ENCODE data around the gene TRIM34.
"Not testable (repeated sequence)": the region's sequence is repeated elsewhere in the genome, so short reads cannot be mapped to it uniquely, and the experiment has no call there.

Gene TRIM34

DNA sequence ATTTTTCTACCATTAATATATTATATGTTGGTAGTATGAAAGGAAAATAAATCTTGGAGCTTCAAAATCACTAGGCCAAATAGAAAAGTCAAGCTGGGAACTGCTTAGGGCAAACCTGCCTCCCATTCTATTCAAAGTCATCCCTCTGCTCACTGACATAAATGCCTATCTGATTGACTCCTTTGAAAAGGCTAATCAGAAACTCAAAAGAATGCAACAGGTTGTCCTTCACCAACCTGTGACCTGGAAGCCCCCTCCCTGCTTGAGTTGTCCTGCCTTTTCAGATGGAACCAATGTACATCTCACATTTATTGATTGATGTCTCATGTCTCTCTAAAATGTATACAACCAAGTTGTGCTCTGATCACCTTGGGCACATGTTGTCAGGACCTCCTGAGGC, 3.2 kb upstream of the TRIM34 start:
- no peak for DNase-seq (ENCODE audit: low spot score)

- no peak for DNase-seq (ENCODE audit: low spot score)
These were observed 2.0 kb upstream of the TRIM34 start for GRCh38 chr11:5622802-5623201.

GRCh38 chr11:5625281-5625680, 480 bp downstream of the TRIM34 start:
- DNase-seq (ENCODE audit: low spot score) = no peak

- no peak for DNase-seq (ENCODE audit: low spot score)
These were observed 1.4 kb downstream of the TRIM34 start for GRCh38 chr11:5626196-5626595.

DNA sequence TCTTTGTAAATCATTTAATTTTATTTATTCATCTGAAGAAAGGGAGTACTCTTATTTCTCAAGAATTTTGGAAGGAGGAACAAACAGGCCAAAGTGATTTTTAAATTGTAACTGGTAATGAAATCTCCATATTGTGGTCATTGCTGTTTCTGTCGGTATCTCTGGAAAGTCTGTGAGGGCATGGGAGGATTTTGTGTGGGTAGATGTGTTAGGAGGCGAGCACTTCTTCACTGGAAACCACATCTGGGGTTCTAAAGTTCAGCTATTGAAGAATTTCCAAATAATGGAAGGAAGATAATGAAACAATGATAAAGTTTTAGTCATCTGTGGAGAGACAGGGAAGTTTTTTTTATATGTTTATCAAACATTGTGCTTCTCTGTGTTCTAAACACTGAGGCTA, 6.6 kb downstream of the TRIM34 start:
- no peak for DNase-seq (ENCODE audit: low spot score)

DNA sequence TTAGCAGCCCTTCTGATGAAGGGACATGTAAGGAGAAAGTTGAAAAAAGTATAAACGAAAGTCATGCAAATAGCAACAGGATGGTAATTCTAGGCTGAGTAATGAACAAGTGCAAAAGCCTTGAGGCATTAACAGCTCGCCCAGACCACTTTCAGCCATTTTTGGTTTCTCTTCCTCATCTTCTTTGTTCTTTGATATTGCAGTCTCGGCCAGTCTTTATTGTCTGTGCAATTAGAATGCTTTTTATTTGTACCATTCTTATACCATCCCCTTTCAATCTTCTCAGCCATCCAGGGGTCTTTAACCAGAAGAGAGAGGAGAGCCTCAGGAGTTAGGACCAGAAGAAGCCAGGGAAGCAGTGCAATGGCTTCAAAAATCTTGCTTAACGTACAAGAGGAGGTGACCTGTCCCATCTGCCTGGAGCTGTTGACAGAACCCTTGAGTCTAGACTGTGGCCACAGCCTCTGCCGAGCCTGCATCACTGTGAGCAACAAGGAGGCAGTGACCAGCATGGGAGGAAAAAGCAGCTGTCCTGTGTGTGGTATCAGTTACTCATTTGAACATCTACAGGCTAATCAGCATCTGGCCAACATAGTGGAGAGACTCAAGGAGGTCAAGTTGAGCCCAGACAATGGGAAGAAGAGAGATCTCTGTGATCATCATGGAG, 7.3 kb downstream of the TRIM34 start:
- DNase-seq (ENCODE audit: low spot score) = no peak

GRCh38 chr11:5639953-5640352, 15.2 kb downstream of the TRIM34 start:
- no peak for DNase-seq (ENCODE audit: low spot score)

DNA sequence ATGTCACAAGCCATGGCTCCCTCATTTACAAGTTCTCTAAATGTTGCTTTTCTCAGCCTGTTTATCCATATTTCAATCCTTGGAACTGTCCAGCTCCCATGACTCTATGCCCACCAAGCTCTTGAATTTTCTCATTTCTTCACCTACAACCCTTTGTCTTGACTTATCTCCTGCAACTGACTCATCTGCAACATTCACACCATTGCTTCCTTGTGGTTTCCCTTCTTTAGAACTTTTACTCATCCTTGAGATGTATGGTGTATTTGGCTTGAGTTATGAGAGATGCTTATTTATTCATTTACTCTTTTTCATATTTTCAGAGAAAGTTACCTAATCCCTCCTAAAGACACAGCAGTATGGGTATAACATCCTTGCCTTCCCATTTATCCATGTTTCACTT, 18.8 kb downstream of the TRIM34 start:
- no peak for DNase-seq (ENCODE audit: low spot score)

- no peak for DNase-seq (ENCODE audit: low spot score)
These were observed 21.3 kb downstream of the TRIM34 start for GRCh38 chr11:5646139-5646538.

DNA sequence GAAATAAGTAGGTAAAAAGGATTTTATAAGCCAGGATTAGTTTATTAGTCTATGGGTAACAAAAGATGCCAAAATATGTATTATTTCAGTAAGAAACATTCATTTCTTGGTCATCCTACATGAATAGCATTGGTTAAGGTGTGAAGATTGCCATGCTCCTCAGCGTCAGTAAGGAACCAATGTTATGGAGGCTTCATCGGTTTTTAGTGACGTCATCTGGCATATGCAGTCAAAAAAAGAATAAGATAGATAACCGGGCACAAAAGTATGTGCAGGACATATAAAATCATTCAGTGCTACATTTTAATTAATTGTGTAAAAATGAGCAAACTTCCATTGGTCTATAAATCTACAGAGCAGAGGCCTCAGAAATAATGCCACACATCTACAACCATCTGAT, 30.7 kb downstream of the TRIM34 start:
- DNase-seq (ENCODE audit: low spot score) = no peak

DNA sequence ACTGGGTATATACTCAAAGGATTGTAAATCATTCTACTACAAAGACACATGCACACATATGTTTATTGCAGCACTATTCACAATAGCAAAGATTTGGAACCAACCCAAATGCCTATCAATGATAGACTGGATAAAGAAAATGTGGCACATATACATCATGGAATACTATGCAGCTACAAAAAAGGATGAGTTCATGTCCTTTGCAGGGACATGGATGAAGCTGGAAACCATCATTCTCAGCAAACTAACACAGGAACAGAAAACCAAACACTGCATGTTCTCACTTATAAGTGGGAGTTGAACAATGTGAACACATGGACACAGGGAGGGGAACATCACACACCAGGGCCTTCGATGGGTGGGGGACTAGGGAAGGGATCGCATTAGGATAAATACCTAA, 32.2 kb downstream of the TRIM34 start:
- DNase-seq (ENCODE audit: low spot score) = not testable (repeated sequence)

DNA sequence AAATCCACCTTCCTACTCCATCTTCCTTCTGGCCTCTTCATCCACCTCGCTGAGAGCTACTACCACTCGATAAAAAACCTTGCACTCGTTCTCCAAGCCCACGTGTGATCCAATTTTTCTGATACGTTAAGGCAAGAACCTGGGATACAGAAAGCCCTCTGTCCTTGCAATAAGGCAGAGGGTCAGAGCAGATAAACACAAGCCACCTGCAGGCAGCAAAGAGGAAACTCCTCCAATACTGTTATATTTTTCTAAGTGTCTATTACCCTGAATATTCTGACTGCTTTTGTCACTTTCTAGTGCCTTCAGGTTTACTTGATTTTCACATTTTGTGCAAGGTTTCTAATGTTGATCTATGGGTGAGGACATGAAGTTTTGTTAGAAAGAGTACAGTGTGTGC, 33.5 kb downstream of the TRIM34 start:
- DNase-seq (ENCODE audit: low spot score) = no peak

DNA sequence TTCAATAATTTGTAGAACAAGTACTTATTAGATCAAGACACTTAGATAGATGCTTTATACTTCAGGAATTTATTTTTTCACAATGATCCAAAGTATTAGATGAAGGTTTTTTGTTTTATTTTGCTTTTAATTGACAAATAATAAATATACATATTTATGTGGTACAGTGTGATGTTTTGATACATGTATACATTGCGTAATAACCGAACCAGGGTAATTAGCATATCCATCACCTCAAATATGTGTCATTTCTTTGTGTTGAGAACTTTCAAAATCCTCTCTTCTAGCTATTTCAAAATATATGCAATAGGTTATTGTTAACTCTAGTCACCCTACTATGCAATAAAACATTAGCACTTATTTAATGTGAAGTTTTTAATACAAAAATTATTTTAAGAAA, 38.7 kb downstream of the TRIM34 start:
- DNase-seq (ENCODE audit: low spot score) = no peak

- DNase-seq (ENCODE audit: low spot score) = no peak
These were observed 40.3 kb downstream of the TRIM34 start for GRCh38 chr11:5665051-5665570.

- DNase-seq (ENCODE audit: low spot score) = no peak
These were observed 41.1 kb downstream of the TRIM34 start for GRCh38 chr11:5665746-5666401.

DNA sequence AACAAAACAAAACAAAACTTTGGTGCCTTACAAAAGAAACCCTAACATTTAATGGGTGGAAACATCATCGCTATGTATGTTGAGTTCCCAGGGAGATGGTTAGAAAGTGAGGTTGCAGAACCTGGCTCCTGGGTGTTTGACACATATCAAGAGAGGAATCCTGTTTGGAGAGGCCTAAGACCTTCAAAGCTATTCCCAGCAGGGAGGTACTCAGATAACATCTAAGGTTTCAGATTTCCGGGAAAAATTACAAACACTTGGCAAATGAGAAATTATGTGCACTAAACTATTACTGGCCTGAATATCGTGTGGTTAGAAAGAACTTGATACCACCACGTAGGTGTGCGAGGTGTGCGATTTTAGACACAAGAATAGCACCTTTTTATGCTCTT, 41.6 kb downstream of the TRIM34 start:
- DNase-seq (ENCODE audit: low spot score) = no peak

- DNase-seq (ENCODE audit: low spot score) = no peak
These were observed 47.0 kb downstream of the TRIM34 start for GRCh38 chr11:5671831-5672230.

DNA sequence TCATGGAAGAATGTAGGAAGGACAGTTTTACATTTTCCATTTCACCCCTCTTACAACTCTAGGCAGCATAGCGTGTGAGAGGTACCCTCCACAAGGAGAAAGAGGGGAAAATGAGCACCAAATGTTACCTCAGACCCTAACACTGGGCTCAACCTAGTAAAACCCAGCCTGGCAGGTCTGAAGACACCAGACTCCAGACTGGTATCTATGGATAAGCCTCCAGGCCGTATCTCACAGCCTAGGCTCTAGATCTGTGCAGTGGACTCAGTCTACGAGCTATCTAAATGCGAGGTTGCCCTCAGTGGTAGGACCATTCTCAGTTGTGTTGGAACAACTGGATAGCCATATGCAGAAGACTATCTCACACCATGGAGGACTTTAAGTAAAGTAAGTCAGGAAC, 49.6 kb downstream of the TRIM34 start:
- DNase-seq (ENCODE audit: low spot score) = no peak

DNA sequence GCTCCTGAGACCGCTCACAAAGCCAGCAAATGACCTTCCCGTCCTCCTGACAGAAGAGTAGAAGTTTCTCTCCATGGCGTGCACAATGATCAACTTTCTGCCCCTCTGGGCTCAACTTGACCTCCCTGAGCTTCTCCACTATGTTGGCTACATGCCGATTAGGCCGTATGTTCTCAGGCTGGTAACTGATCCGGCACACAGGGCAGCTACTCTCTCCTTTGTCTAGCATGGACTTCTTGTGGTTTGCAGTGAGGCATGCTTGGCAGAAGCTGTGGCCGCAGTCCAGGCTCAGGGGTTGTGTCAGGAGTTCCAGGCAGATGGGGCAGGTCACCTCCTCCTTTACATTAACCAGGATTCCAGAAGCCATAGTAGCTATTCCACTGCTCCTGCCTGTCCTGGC, 55.0 kb downstream of the TRIM34 start:
- DNase-seq (ENCODE audit: low spot score) = no peak

DNA sequence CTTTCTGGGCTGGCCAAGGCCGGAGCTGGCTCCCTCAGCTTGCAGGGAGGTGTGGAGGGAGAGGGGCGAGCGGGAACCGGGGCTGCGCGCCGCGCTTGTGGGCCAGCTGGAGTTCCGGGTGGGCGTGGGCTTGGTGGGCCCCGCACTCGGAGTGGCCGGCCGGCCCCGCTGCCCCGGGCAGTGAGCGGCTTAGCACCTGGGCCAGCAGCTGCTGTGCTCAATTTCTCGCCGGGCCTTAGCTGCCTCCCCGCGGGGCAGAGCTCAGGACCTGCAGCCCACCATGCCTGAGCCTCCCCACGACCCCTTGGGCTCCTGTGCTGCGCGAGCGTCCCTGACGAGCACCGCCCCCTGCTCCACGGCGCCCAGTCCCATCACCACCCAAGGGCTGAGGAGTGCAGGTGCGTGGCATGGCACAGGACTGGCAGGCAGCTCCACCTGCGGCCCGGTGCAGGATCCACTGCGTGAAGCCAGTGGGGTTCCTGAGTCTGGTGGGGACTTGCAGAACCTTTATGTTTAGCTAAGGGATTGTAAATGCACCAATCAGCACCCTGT, 58.2 kb downstream of the TRIM34 start:
- not testable (repeated sequence) for DNase-seq (ENCODE audit: low spot score)

- not testable (repeated sequence) for DNase-seq (ENCODE audit: low spot score)
These were observed 58.8 kb downstream of the TRIM34 start for GRCh38 chr11:5683620-5684019.

DNA sequence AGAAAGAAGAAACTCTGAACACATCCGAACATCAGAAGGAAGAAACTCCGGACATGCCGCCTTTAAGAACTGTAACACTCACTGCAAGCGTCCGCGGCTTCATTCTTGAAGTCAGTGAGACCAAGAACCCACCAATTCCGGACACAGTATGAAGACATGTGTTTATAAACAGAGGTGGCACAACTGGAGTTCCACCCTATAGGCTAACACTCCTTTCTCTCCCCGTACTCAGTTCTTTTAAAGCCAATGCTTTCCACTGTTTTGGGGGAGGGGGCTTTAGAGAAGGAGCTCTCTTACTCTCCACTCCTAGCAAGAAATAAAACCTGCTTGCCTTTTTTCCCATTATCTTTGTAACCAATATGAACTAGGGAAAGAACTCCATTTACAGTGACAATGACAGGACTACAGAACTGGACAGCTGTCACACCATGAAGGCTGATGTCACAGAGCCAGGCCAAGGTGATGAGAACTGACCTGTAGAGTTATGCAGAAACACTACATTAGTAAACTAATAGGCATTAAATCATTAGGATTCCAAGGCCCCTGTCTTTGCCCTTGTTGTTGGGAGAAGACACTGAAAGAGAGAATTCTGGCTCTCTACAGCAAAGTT, 59.3 kb downstream of the TRIM34 start:
- no peak for DNase-seq (ENCODE audit: low spot score)

Data from kidney capillary endothelial cell (primary cell).